K562 treated with DMSO at 1 percent for 12 hours (cell line): ENCODE results near the gene KRTAP6-3. TPM values are rescaled to one million over a fixed set of nuclear protein-coding genes. Genes with fewer than 3 reads are reported as not detected.

Experiments used
- total RNA-seq: library from RNA; unstranded; fragments of 300-600 nt; gene quantifications from 2 replicates; pipeline ENCODE4 v1.2.3, GENCODE V29; 2022; ENCODE audit not compliant: insufficient read depth

Gene KRTAP6-3, protein sequence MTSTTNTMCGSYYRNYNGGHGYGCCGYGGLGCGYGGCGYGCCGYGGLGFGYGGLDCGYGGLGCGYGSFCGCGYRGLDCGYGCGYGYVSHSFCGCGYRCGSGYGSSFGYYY
- total RNA-seq, result not detected in 2 replicates

GRCh38 chr21:30592140-30592539 is at the start of gene KRTAP6-3:
Gene KRTAP6-3 (plus strand): TSS chr21:30592440. CDS start chr21:30592446, 6 bp downstream.

GRCh38 chr21:30561264-30561895 is 30.9 kb upstream of the KRTAP6-3 start, which contains the start of gene KRTAP19-7:
Gene KRTAP19-7 (minus strand): TSS chr21:30561314. CDS start chr21:30561289, 25 bp downstream.

GRCh38 chr21:30590297-30590696 is 1.9 kb upstream of the KRTAP6-3 start, which contains the start of gene KRTAP22-2:
Gene KRTAP22-2 (minus strand): TSS chr21:30590397.

GRCh38 chr21:30598802-30599201 is 6.6 kb downstream of the KRTAP6-3 start, which contains the start of gene KRTAP6-2:
Gene KRTAP6-2 (minus strand): TSS chr21:30598902. CDS start chr21:30598874, 28 bp downstream.

DNA sequence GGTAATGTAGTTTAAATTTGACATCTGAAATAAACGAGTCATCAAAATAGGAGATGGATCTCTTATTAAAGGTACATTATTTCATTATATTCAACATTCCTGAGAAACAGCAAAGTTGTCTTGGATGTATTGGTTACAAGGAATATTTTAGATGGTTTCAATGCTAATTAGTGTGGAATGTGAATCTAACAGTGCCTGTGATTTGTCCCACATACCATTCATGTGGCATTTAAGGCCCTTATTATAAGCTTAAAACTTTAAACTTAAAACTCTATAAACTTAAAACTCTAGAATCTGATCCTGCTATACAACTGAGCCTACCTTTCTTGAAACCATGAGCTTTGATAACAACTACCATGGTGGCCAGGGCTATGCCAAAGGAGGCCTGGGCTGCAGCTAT is 8.5 kb downstream of the KRTAP6-3 start, which contains the start of gene KRTAP22-1:
TSS of gene KRTAP22-1 (plus strand) at position 301 of the 400 bp plus-strand sequence.

GRCh38 chr21:30613836-30614235 is 21.6 kb downstream of the KRTAP6-3 start, which contains the start of gene KRTAP6-1:
Gene KRTAP6-1 (minus strand): TSS chr21:30613930. CDS start chr21:30613904, 26 bp downstream.

GRCh38 chr21:30616125-30616524 is 23.9 kb downstream of the KRTAP6-3 start, which contains the start of gene KRTAP20-1:
Gene KRTAP20-1 (plus strand): TSS chr21:30616425. CDS start chr21:30616455, 30 bp downstream.

DNA sequence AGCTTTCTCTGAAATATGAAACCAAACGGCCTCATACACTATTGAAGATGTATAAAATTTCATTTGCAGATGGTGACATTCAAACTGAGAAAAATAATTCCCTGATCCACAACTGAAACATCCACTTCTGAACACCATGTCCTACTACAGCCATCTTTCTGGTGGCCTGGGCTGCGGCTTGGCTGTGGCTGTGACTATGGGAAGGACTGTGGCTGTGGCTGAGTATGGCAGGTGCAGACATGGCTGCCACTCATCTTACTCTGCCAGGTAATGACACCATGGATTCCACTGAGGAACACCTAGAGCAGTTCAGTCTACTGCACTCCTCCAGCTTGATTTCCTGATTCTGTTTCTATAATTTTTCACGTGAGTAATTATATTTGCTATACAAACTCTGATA is 28.3 kb downstream of the KRTAP6-3 start, which contains the start of gene KRTAP20-4:
TSS of gene KRTAP20-4 (plus strand) at position 106 of the 400 bp plus-strand sequence.

DNA sequence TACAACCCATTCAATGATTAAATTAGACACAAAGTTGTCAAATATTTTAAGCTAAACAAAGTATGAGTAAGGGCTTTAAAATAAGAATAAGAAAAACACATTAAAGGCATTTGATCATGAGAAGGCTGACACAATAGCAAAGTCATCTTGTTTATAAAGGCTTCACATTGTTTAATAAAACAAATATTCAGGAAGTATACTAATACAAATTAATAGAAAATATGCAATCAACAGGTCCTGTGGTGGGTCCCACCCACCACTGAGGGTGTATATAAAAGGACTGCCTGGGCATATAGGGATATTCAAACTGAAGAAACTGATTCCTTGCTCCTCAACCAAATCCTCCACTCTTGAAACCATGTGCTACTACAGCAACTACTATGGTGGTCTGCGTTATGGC is 42.7 kb downstream of the KRTAP6-3 start, which contains the start of gene KRTAP20-2:
TSS of gene KRTAP20-2 (plus strand) at position 301 of the 400 bp plus-strand sequence. CDS start at position 359, 58 bp downstream.

DNA sequence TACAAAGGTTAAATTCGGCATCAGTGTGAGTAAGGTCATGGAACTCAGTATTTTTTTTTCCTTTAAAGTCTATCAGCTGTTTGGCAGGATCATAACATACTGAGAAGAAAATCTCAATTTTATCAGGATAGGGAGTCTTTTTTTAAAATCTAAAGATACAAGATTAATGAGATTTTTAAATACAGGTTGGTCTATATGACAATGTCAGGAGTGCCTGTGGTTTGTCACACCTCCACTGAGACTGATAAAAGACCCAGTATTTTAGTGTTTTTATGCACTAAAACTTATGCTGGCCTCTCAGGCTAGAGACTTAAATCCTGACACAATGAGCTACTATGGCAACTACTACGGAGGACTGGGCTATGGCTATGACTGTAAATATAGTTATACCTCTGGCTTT is 50.3 kb downstream of the KRTAP6-3 start, which contains the start of gene KRTAP20-3:
TSS of gene KRTAP20-3 (plus strand) at position 301 of the 400 bp plus-strand sequence.

Other genes starting within 250 kb of the KRTAP6-3 start
- gene KRTAP23-1, start 243.8 kb upstream of the KRTAP6-3 start, total RNA-seq, result not detected in 2 replicates
- not detected in 2 replicates for gene KRTAP13-2, start 220.2 kb upstream of the KRTAP6-3 start, total RNA-seq
- not detected in 2 replicates for gene KRTAP13-1, start 196.4 kb upstream of the KRTAP6-3 start, total RNA-seq
- not detected in 2 replicates for gene KRTAP13-3, start 166.5 kb upstream of the KRTAP6-3 start, total RNA-seq
- gene KRTAP13-4, start 162.2 kb upstream of the KRTAP6-3 start, total RNA-seq, result not detected in 2 replicates
- not detected in 2 replicates for gene KRTAP15-1, start 152.2 kb upstream of the KRTAP6-3 start, total RNA-seq
- not detected in 2 replicates for gene KRTAP19-1, start 112.1 kb upstream of the KRTAP6-3 start, total RNA-seq
- gene KRTAP19-2, start 105.0 kb upstream of the KRTAP6-3 start, total RNA-seq, result not detected in 2 replicates
- gene KRTAP19-3, start 100.4 kb upstream of the KRTAP6-3 start, total RNA-seq, result not detected in 2 replicates
- not detected in 2 replicates for gene KRTAP19-4, start 95.3 kb upstream of the KRTAP6-3 start, total RNA-seq
- gene KRTAP19-5, start 90.3 kb upstream of the KRTAP6-3 start, total RNA-seq, result not detected in 2 replicates
- gene KRTAP19-6, start 50.6 kb upstream of the KRTAP6-3 start, total RNA-seq, result not detected in 2 replicates
- gene KRTAP19-7, start 31.1 kb upstream of the KRTAP6-3 start, total RNA-seq, result not detected in 2 replicates
- not detected in 2 replicates for gene KRTAP22-2, start 2.0 kb upstream of the KRTAP6-3 start, total RNA-seq
- gene KRTAP6-2, start 6.5 kb downstream of the KRTAP6-3 start, total RNA-seq, result not detected in 2 replicates
- gene KRTAP22-1, start 8.6 kb downstream of the KRTAP6-3 start, total RNA-seq, result not detected in 2 replicates
- not detected in 2 replicates for gene KRTAP6-1, start 21.5 kb downstream of the KRTAP6-3 start, total RNA-seq
- gene KRTAP20-1, start 24.0 kb downstream of the KRTAP6-3 start, total RNA-seq, result not detected in 2 replicates
- gene KRTAP20-4, start 28.2 kb downstream of the KRTAP6-3 start, total RNA-seq, result not detected in 2 replicates
- gene KRTAP20-2, start 42.8 kb downstream of the KRTAP6-3 start, total RNA-seq, result not detected in 2 replicates
- gene KRTAP20-3, start 50.4 kb downstream of the KRTAP6-3 start, total RNA-seq, result not detected in 2 replicates
- not detected in 2 replicates for gene KRTAP21-3, start 126.3 kb downstream of the KRTAP6-3 start, total RNA-seq
- not detected in 2 replicates for gene KRTAP21-2, start 154.8 kb downstream of the KRTAP6-3 start, total RNA-seq
- not detected in 2 replicates for gene KRTAP21-1, start 163.0 kb downstream of the KRTAP6-3 start, total RNA-seq
- gene KRTAP8-1, start 220.8 kb downstream of the KRTAP6-3 start, total RNA-seq, result not detected in 2 replicates
- gene KRTAP7-1, start 237.3 kb downstream of the KRTAP6-3 start, total RNA-seq, result not detected in 2 replicates